Neuronal stem cell (in vitro differentiated cells): Measurements from ENCODE around the gene MX2.

Source experiments
- DNase-seq: peaks from one replicate; pipeline ENCODE4 v3.0.0-alpha.2; 2013; ENCODE audit warnings: low spot score
- H2AFZ ChIP-seq: one replicate; pipeline ENCODE4 v1.6.1; 2013; ENCODE audit warnings: mild to moderate bottlenecking, low read length, inconsistent platforms
- H2AK5ac ChIP-seq: 2 replicates; pipeline ENCODE4 v1.6.1; 2013; ENCODE audit warnings: low read depth, mild to moderate bottlenecking, inconsistent platforms, low read length, moderate library complexity, mixed read lengths
- H2BK120ac ChIP-seq: 2 replicates; pipeline ENCODE4 v1.6.1; 2013; ENCODE audit warnings: low read depth, mild to moderate bottlenecking, inconsistent platforms, low read length, moderate library complexity, mixed read lengths
- H2BK12ac ChIP-seq: one replicate; pipeline ENCODE4 v1.6.1; 2013; ENCODE audit warnings: low read length, inconsistent platforms
- H2BK15ac ChIP-seq: 2 replicates; pipeline ENCODE4 v1.6.1; 2013; ENCODE audit warnings: mild to moderate bottlenecking, low read length, inconsistent platforms, mixed read lengths
- H2BK5ac ChIP-seq: one replicate; pipeline ENCODE4 v1.6.1; 2013; ENCODE audit warnings: inconsistent platforms, mild to moderate bottlenecking, low read length, moderate library complexity
- H3K14ac ChIP-seq: one replicate; pipeline ENCODE4 v1.6.1; 2013; ENCODE audit warnings: low read length, inconsistent platforms
- H3K18ac ChIP-seq: 2 replicates; pipeline ENCODE4 v1.6.1; 2013; ENCODE audit warnings: low read length, inconsistent platforms
- H3K23ac ChIP-seq: 2 replicates; pipeline ENCODE4 v1.6.1; 2013; ENCODE audit warnings: low read depth, mild to moderate bottlenecking, mixed read lengths, low read length, inconsistent platforms; ENCODE audit not compliant: poor library complexity
- H3K27ac ChIP-seq: replicated peaks from 3 replicates; pipeline ENCODE4 v1.5.1; 2013; ENCODE audit warnings: low read length, inconsistent platforms
- H3K27me3 ChIP-seq, 3 experiments: 2 replicates each; pipeline ENCODE4 v1.6.1; 2013; ENCODE audit warnings: low read length in 3 of 3, mild to moderate bottlenecking in 2 of 3, inconsistent platforms in 1 of 3, low read depth in 1 of 3, mixed read lengths in 1 of 3, moderate library complexity in 1 of 3; ENCODE audit not compliant: control insufficient read depth in 3 of 3, insufficient read depth in 3 of 3
- H3K36me3 ChIP-seq, 2 donors: replicated peaks in 1 of 2; 2 replicates each; pipeline ENCODE4 v1.6.1; 2013; ENCODE audit warnings: low read length in 2 of 2; ENCODE audit not compliant: control insufficient read depth in 2 of 2, insufficient read depth in 2 of 2
- H3K4ac ChIP-seq: 2 replicates; pipeline ENCODE4 v1.6.1; 2013; ENCODE audit warnings: inconsistent platforms, mild to moderate bottlenecking, low read length, moderate library complexity
- H3K4me1 ChIP-seq, 2 donors: 1 replicate in 1 of 2; 2 replicates in 1 of 2; pipeline ENCODE4 v1.6.1; 2013; ENCODE audit warnings: low read length in 2 of 2, low read depth in 1 of 2; ENCODE audit not compliant: control insufficient read depth in 2 of 2, insufficient read depth in 1 of 2
- H3K4me2 ChIP-seq: one replicate; pipeline ENCODE4 v1.6.1; 2013; ENCODE audit warnings: mild to moderate bottlenecking, low read length, inconsistent platforms; ENCODE audit not compliant: insufficient read depth, poor library complexity, severe bottlenecking
- H3K4me3 ChIP-seq, 2 donors: 2 replicates each; pipeline ENCODE4 v1.5.1; 2013; ENCODE audit warnings: low read length in 2 of 2, mild to moderate bottlenecking in 2 of 2, inconsistent platforms in 1 of 2, moderate library complexity in 1 of 2
- H3K79me1 ChIP-seq: one replicate; pipeline ENCODE4 v1.6.1; 2013; ENCODE audit warnings: low read depth, mild to moderate bottlenecking, inconsistent platforms, low read length, moderate library complexity
- H3K9ac ChIP-seq: one replicate; pipeline ENCODE4 v1.6.1; 2013; ENCODE audit warnings: mild to moderate bottlenecking, low read depth, low read length, inconsistent platforms; ENCODE audit not compliant: poor library complexity
- H3K9me3 ChIP-seq, 2 donors: replicated peaks in 1 of 2; 2 replicates each; pipeline versions ENCODE3 to v1.6.1; 2013; ENCODE audit warnings: low read length in 2 of 2, mild to moderate bottlenecking in 2 of 2, inconsistent platforms in 1 of 2, low read depth in 1 of 2, mixed read lengths in 1 of 2, moderate library complexity in 1 of 2; ENCODE audit not compliant: control insufficient read depth in 2 of 2, insufficient read depth in 1 of 2
- H4K8ac ChIP-seq: one replicate; pipeline ENCODE4 v1.6.1; 2013; ENCODE audit warnings: low read depth, mild to moderate bottlenecking, inconsistent platforms, low read length, moderate library complexity
- H4K91ac ChIP-seq: one replicate; pipeline ENCODE4 v1.6.1; 2013; ENCODE audit warnings: low read length, low read depth, mild to moderate bottlenecking, inconsistent platforms; ENCODE audit not compliant: poor library complexity
- WGBS, 2 donors: extraction: QIAGEN DNeasy Blood & Tissue Kit; methylation state at CpG; one replicate each; pipeline ENCODE4 v1.1.7; 2013; ENCODE audit warnings: missing lambda C conversion rate in 2 of 2, mixed read lengths in 1 of 2; ENCODE audit not compliant: insufficient read length in 2 of 2, insufficient replicate concordance in 1 of 2; ENCODE audit errors: extremely low coverage in 2 of 2; 5-methylcytosine and 5-hydroxymethylcytosine counted together

Gene MX2

GRCh38 chr21:41379901-41380300, 18.1 kb downstream of the MX2 start:
- no peak overlapping the region for H4K8ac ChIP-seq
- H2BK5ac ChIP-seq = no peak overlapping the region
- no peaks in the 10 kb centered on the region for H3K79me1 ChIP-seq
- H3K4me1 ChIP-seq = peaks cover 0 to 7% of the 10 kb centered on the region in 2 donors
- H3K18ac ChIP-seq = peak overlapping the region; percentile 59
- H2AK5ac ChIP-seq = peak overlapping the region; percentile 49
- no peak overlapping the region for H3K4me2 ChIP-seq
- H3K36me3 ChIP-seq = no peaks in the 10 kb centered on the region
- H2BK120ac ChIP-seq = no peak overlapping the region
- peaks cover 0 to 6% of the 10 kb centered on the region in 2 donors for H3K9me3 ChIP-seq
- DNase-seq = no peak
- H3K27ac ChIP-seq = no peak overlapping the region
- no peak overlapping the region for H2BK12ac ChIP-seq
- no peak overlapping the region for H2BK15ac ChIP-seq
- no peak overlapping the region for H3K4ac ChIP-seq
- no peak overlapping the region for H2AFZ ChIP-seq
- no CpG with 5 or more reads among the region's 12 CpGs for WGBS, 2 donors
- no peak overlapping the region for H3K14ac ChIP-seq
- H4K91ac ChIP-seq = no peak overlapping the region
- no peaks in the 10 kb centered on the region for H3K27me3 ChIP-seq
- H3K9ac ChIP-seq = no peak overlapping the region
- no peak overlapping the region for H3K4me3 ChIP-seq
- peak overlapping the region; percentile 47 for H3K23ac ChIP-seq

GRCh38 chr21:41381731-41382130, 19.9 kb downstream of the MX2 start:
- Histone ChIP-seq H3K27me3 (no peaks in the 10 kb centered on the region), H3K4me2 (no peak overlapping the region), H3K23ac (no peak overlapping the region), H2BK15ac (no peak overlapping the region), H3K9ac (no peak overlapping the region), H3K36me3 (no peaks in the 10 kb centered on the region), H2BK120ac (no peak overlapping the region), H2BK5ac (no peak overlapping the region), H4K91ac (no peak overlapping the region), H4K8ac (no peak overlapping the region), H3K18ac (no peak overlapping the region), H2AK5ac (no peak overlapping the region), H3K9me3 (peaks cover 0 to 6% of the 10 kb centered on the region in 2 donors), H3K4me1 (peaks cover 0 to 3% of the 10 kb centered on the region in 2 donors), H2BK12ac (no peak overlapping the region), H2AFZ (no peak overlapping the region), H3K4ac (no peak overlapping the region), H3K79me1 (no peaks in the 10 kb centered on the region), H3K27ac (no peak overlapping the region), H3K4me3 (no peak overlapping the region), H3K14ac (no peak overlapping the region)
- DNase-seq = no peak

GRCh38 chr21:41387042-41387819, 25.4 kb downstream of the MX2 start:
- Histone ChIP-seq H3K27me3 (no peaks in the 10 kb centered on the region), H4K8ac (no peak overlapping the region), H3K18ac (no peak overlapping the region), H2BK15ac (no peak overlapping the region), H3K4ac (no peak overlapping the region), H4K91ac (no peak overlapping the region), H3K4me3 (no peak overlapping the region), H3K4me2 (no peak overlapping the region), H3K36me3 (no peaks in the 10 kb centered on the region), H2AK5ac (no peak overlapping the region), H3K27ac (no peak overlapping the region), H3K14ac (no peak overlapping the region), H3K4me1 (no peaks in the 10 kb centered on the region), H2BK5ac (no peak overlapping the region), H3K79me1 (no peaks in the 10 kb centered on the region), H2BK120ac (no peak overlapping the region), H3K9ac (no peak overlapping the region), H3K23ac (no peak overlapping the region), H3K9me3 (peaks cover 0 to under 1% of the 10 kb centered on the region in 2 donors), H2BK12ac (no peak overlapping the region), H2AFZ (no peak overlapping the region)
- DNase-seq = no peak
- no CpG with 5 or more reads among the region's 14 CpGs for WGBS, 2 donors

- H3K4me1 ChIP-seq = no peaks in the 10 kb centered on the region
- no peak overlapping the region for H2BK12ac ChIP-seq
- H3K36me3 ChIP-seq = no peaks in the 10 kb centered on the region
- H2BK120ac ChIP-seq = no peak overlapping the region
- no peak overlapping the region for H4K8ac ChIP-seq
- H3K27me3 ChIP-seq = no peaks in the 10 kb centered on the region
- H3K23ac ChIP-seq = no peak overlapping the region
- H2BK15ac ChIP-seq = no peak overlapping the region
- no peaks in the 10 kb centered on the region for H3K9me3 ChIP-seq
- no peak overlapping the region for H4K91ac ChIP-seq
- no peak overlapping the region for H3K4me3 ChIP-seq
- H3K18ac ChIP-seq = peak overlapping the region; percentile 44
- H2BK5ac ChIP-seq = peak overlapping the region; percentile 8
- H3K27ac ChIP-seq = no peak overlapping the region
- H2AFZ ChIP-seq = no peak overlapping the region
- H2AK5ac ChIP-seq = no peak overlapping the region
- WGBS, 2 donors = no CpG with 5 or more reads among the region's 8 CpGs
- no peak for DNase-seq
- H3K4ac ChIP-seq = no peak overlapping the region
- H3K14ac ChIP-seq = no peak overlapping the region
- H3K9ac ChIP-seq = no peak overlapping the region
- H3K79me1 ChIP-seq = no peaks in the 10 kb centered on the region
- no peak overlapping the region for H3K4me2 ChIP-seq
Observed at GRCh38 chr21:41387824-41388223, 26.0 kb downstream of the MX2 start.
